GM18520 (cell line): ENCODE data around the gene POLN.
"Not testable (repeated sequence)": the region's sequence is repeated elsewhere in the genome, so short reads cannot be mapped to it uniquely, and the experiment has no call there.

ENCODE experiments used
- ATAC-seq: cut with Tn5 transposase; IDR thresholded peaks from one replicate; pipeline ENCODE4 v1.9.1; 2021; ENCODE audit not compliant: unreplicated experiment

POLN gene

GRCh38 chr4:2044542-2045517, 197.1 kb downstream of the POLN start:
- ATAC-seq = no peak

DNA sequence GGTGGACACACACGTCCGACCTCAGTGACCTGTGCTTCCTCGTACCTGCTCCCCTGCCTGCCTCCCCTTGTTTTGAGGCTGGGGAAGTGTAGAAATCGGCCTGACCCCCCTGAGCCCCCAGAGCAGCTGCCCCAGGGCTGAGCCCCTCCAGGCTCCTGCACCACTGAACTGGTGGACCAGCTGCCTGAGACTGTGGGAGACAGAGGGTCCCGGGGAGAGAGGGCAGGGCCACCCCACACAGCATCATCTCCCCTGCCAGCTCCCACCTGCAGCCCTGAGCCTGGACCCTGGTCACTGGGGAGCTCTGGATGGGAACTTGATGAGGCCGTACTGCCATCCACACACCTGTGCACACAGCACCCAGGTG, 197.8 kb downstream of the POLN start:
- ATAC-seq = no peak

- no peak for ATAC-seq
Measured at GRCh38 chr4:2043396-2044118, 198.4 kb downstream of the POLN start.

- ATAC-seq = no peak
Measured at GRCh38 chr4:2042947-2043395, 198.9 kb downstream of the POLN start.

- no peak for ATAC-seq
Measured at GRCh38 chr4:2042204-2042946, 199.5 kb downstream of the POLN start.

- ATAC-seq = no peak
Measured at GRCh38 chr4:2041239-2042130, 200.4 kb downstream of the POLN start.

- ATAC-seq = no peak
Measured at GRCh38 chr4:2040391-2041238, 201.3 kb downstream of the POLN start.

DNA sequence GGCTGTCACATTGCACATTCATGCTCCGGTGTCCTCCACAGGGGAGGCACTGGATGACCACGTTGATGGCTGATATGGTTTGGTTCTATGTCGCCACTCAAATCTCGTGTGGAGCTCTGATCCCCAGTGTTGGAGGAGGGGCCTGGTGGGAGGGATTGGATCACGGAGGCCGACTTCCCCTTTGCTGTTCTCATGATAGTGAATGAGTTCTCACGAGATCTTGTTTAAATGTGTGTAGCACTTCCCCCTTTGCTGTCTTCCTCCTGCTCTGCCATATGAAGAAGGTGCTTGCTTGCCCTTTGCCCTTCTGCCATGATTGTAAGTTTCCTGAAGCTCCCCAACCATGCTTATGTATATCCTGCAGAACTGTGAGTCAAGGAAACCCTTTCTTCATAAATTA, 205.1 kb downstream of the POLN start:
- no peak for ATAC-seq

DNA sequence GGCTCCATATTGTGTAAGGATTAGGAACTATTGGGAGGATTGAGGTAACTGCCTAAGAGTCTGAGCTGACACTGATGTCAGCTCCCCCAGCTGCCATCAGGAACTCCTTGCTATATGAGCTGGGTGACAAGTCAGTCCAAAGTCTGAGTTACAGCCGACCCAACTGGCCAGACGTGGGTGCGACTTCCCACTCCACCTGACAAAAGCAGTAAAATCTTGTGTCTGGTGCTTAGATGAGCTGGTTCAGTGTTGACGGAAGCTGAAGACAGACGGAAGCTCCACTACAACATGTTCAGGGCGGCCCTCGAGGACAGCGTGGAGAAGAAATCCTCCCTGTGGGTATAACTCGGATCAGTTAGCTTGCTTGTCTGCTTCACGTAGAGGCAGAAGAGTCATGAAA, 205.6 kb downstream of the POLN start:
- no peak for ATAC-seq

DNA sequence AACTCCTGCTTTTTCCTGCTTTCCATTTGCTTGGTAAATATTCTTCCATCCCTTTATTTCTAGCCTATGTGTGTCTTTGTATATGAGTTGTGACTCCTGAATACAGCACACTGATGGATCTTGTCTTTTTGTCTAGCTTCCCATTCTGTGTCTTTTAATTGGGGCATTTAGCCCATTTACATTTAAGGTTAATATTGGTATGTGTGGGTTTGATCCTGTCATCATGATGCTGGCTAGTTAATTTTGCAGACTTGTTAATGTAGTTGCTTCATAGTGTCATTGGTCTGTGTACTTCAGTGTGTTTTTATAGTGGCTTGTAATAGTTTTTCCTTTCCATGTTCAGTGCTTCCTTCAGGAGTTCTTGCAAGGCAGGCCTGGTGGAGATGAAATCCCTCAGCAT, 210.8 kb downstream of the POLN start:
- not testable (repeated sequence) for ATAC-seq

DNA sequence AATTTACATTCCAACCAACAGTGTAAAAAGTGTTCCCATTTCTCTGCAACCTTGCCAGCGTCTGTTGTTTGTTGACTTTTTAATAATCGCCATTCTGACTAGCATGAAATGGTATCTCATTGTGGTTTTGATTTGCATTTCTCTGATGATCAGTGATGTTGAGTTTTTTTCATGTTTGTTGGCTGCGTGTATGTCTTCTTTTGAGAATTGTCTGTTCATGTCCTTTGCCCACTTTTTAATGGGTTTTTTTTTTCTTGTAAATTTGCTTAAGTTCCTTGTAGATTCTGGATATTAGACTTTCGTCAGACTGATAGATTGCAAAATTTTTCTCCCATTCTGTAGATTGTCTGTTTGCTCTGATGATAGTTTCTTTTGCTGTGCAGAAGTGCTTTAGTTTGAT, 214.8 kb downstream of the POLN start:
- not testable (repeated sequence) for ATAC-seq

DNA sequence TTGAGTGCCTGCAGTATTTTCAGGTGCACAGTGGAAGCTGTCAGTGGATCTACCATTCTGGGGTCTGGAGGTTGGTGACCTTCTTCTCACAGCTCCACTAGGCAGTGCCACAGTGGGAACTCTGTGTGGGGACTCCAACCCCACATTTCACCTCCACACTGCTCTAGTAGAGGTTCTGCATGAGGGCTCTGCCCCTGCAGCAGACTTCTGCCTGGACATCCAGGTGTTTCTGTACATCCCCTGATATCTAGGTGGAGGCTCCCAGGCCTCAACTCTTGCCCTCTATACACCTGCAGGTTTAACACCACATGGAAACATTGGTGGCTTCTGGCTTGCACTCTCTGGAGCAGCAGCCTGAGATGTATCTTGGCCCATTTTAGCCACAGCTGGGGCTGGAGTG, 216.1 kb downstream of the POLN start:
- ATAC-seq = no peak

- no peak for ATAC-seq
Measured at GRCh38 chr4:2024683-2025082, 217.2 kb downstream of the POLN start.
